ENCODE data around the gene BEAN1.

Gene BEAN1

DNA sequence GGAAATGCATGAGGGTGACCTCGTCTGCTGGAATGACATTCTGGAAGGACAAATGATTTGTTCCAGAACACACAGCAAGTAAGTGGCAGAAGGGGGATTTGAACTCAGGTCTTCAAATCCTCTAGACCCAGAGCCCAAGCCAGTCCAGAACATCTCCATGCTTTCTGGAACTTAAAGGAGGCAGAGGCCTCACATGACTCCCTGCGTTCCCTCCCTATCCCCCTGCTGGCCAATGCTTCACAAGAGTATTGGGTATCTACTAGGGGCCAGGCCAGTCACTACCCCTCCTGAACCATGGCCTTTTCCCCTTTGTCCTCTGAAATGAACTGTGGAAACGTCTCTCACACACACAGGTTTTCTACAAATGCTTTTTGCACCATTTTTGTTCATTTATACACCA, 7.6 kb upstream of the BEAN1 start:
- no peak for DNase-seq (ENCODE audit: low read depth in 2 of 2)

DNA sequence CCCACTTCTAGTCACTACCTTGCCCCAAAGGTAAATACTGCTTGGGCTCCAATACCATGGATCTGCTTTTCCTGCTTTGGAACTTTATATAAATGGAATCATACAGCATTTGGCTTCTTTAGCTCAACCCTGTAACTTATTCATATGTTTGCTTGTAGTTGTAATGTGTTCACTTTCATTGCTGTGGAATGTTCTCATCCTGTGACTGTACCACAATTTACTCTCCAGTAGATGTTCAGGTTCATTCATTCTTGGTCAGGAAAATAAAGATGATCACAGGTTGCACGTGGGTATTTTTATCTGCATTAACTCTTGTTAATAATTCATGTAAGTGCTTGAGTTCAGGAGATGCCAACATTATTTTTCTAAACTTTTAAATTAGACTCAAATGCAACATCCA, 6.7 kb upstream of the BEAN1 start:
- DNase-seq (ENCODE audit: low read depth in 2 of 2), result no peak

DNA sequence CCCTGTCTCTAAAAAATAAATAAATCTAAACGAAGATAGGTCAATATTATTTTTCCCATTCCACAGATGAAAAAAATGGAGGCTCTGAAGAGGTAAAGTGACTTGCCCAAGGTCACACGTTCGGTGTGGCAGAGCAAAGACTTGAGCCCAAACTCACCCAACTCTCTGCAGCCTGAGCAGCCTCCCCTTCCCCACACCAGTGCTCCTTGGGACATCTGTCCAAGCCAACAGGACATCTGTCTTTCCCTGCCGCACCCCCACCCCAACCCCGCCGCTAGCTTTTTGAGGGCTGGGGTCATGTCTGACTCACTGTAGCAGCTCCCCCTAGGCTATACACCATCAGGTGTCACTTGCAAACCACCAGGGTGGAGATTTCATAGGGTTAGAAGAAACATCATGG, 5.2 kb upstream of the BEAN1 start:
- no peak for DNase-seq (ENCODE audit: low read depth in 2 of 2)

DNA sequence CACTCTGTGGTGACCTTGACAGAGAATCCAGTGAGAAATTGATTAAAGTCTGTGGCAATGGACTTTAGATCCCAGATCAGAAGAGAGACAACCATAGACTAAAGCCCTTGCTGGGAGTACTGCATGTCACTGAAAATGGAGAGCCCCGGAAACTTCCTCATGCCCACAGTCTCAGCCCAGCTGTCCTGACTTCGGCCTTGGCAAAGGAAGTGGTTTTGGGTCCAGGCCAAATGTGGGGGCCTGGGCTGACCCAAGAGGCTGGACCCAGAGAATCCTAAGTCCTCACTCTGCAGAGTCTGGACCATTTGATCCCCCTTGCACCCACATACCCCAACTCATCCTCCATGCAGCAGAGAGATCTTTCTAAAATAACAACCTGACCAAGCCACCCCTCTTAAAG, 4.7 kb upstream of the BEAN1 start:
- DNase-seq (ENCODE audit: low read depth in 2 of 2), result no peak

DNA sequence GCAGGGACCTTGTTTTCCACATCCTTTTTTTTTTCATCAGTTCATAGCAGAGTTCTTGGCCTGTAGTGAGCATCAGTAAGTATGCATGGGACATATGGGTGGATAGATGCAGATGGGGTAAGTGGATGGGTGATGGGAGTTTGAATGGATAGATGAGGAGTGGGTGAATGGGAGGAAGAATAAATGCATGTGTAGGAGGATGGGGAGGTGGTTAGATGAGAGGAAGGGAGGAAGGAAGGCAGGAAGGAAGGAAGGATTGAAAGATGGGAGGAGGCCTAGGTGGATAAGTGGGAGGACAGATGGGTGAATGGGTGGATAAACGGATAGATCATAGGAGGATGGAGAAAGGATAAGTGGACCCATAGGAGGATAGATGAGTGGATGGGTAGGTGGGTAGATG, 3.9 kb upstream of the BEAN1 start:
- DNase-seq (ENCODE audit: low read depth in 2 of 2), result no peak

DNA sequence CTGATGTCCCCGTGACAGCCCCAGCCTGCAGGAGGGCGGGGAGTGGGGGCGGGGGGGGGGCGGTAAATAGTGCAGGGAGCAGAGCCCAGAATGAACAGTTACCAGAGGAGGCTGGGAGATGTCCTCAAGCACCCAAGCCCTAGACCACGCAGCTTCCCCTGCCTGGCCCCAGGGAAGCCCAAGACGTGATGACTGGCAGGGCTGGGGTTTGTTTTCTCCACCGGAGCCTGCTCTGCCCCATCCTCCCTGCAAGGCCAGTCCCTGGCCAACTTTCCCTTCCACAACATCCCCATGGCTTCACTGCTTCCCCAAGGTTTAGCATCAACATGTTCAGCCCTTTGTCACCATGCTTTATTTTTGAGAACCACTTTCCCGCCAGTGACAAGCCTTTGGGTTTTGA, 1.4 kb upstream of the BEAN1 start:
- no peak for DNase-seq (ENCODE audit: low read depth in 2 of 2)

DNA sequence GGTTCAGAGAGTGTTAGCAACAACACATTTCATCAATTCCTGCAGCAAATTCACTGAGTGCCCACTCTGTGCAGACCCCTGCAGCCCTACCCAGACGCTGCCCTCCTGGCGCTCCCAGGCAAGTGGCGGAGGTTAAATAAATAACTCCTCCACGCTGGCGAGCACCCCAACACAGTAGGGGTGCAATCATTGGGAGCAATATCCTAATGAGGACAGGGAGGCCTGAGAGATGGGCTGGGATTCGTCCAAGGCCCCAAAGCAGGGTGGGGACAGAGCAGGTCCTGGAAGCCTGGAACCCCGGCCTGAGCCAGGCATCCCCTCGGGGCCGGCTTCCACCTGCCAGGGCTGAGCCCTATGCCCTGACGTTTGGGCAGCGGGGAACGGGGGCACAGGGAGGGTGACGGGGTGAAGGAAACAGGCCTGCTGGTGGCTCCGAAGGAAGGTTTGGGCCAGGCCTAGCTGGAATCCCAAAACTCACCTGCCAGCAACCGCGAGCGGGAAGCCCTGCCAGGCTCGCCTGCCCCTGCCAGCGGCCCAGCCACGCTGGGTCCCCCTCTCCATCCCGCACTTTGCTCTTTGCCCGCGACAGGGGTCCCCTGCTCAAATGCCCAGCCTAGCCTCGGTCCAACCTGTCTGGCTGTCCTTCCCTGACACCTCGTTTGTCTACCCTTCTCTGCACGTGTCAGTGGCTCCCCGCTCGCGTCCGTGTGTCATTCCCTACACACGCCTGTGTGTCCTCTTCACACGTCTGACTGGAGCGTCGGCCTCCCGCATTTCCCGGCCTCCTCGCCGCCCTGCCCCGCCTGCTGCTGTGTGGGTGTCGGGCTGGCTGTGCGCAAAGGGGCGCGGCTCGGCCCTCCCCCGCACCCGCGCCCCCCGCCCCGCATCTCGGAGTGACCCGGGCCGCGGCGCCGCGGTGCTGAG, 721 bp upstream of the BEAN1 start:
- no peak for DNase-seq (ENCODE audit: low read depth in 2 of 2)

DNA sequence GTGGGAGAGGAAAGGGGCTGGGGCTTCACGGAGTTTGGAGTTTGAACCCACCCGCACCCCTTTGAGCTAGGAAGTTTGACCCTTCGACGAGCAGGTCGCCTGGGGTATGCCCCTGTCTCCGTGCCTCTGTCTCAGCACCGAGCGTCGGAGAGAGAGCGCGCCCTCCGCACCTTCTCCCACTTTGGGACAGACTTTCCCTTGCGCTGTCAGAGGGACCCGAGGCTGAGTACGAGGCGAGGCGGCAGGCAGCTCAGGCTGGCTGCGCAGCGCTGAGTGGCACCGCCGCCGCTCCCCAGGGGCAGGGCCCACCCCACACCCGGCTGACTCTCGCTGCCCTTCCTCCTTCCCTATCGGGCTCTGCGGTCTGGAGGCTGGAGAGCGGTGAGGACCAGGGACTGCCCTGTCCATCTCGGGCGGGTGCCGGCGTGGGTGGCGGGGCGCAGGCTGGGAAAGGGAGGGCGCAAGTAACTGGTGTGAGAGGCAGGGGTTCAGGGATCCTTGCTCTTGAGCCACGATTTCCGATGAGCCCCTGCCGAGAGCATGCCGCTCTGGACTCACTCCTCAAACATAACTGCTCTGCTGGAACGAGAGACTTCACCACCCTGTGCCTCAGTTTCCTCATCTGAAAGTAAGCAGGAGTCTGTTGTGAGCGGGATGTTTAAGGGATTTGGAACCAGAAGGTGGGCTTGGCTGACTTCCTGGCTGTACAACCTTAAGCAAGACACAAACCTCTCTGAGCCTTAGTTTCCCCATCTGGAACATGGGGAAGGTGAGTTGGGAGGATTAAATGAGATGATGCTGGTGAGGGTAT, 981 bp downstream of the BEAN1 start:
- no peak for DNase-seq (ENCODE audit: low read depth in 2 of 2)

DNA sequence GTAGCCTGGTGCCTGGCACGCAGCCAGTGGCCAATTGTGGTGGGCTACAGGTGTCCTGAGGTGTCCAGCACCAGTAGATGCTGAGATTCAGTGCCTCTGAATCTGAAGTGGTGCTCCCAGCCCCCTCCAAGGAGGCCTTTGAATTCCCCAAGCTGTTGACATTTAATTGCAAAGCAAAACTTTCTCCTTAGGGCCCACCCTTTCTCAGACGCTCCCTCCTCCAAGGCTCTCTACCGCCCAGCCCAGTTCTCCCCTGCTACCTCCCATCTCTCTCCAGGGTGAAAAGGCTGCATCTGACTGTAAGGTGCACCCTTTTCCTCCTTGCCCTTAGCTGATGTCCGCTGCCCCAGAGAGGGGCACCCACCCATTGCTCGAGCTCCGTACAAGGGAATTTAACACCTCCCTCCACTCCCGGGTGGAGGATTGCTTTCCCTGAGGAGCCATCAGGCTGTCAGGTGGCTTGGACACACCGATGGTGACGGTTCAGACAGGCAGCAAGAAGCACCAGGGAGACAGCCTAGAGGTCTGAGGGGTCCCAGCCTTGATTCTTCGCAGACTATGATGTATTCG, 1.7 kb downstream of the BEAN1 start:
- no peak for DNase-seq (ENCODE audit: low read depth in 2 of 2)

DNA sequence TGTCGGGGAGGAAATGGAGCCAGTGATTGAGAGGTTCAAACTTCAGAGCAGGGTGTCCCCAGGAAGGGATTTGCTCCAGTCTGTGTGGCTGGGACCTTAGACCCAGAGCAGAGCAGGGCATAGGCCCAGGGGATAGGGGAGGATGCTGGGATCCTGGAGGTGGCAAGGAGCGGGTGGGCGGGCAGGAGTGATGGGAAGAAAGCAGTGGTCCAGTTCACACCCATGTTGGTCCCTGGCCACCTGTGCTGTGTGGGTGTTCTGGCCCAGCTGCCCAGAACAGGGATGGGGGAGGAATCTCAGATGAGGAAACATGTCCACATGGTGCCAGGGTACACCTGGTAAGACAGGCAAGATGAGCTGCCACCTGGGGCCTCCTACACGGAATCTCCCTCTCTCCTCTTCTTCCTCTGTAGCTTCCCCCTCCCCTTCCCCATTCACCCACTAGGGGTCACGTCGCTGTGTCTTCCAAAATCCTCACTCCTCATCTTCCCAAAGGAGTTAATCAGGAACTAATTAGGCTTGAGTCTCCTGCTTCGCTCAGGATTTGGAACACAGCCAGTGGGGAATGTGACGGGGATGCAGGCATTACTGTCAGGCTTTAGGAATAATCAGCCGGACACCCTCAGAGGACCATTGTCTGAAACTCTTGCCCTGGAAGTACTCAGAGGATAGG, 2.3 kb downstream of the BEAN1 start:
- DNase-seq (ENCODE audit: low read depth in 2 of 2), result no peak

DNA sequence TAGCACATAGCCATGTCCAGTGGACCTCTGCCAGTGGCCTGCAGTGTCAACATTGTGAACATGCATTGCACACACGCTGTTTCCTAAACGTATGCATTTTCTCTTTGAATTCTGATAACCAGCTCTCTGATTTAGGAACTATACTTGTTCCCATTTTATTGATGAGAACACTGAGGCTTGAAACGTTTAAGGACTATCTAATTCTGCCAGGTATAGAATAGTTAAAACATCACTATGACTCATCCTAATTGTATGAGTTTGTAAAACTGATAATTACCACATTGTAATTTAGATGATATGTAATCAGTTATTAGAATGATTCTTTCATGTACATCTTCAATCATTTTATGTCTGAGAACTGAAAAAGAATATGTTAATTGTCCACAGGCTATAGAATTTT, 3.1 kb downstream of the BEAN1 start:
- no peak for DNase-seq (ENCODE audit: low read depth in 2 of 2)

DNA sequence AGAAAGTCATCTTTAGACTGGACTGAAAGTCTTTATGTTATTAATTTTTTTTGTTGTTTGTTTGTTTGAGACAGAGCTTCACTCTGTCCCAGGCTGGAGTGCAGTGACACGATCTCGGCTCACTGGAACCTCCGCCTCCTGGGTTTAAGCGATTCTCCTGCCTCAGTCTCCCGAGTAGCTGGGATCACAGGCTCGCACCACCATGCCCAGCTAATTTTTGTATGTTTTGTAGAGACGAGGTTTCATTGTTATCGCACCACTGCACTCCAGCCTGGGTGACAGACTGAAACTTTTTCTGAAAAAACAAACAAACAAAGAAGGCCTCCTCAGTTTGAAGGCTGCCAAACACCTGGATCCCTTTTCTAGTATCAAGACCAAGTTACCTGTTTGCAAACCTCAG, 4.7 kb downstream of the BEAN1 start:
- DNase-seq (ENCODE audit: low read depth in 2 of 2), result no peak

DNA sequence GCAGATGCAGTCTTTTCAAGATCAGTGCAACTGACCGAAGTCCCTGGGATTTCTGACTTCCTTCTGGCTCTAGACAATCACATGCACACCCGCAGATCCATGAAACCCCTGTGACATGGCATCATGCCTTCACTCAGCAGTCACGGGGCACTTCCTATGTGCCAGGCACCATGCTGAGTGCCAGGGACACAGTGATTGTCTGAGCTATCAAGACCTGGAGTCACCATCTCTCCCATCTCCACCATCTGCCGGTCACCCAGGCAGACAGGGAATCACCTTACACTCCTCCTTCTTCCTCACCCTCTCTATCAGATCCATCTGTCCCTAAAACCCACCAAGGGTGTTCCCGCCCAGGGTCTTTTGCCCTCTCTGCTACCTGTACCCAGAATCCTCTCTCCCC, 5.3 kb downstream of the BEAN1 start:
- DNase-seq (ENCODE audit: low read depth in 2 of 2), result no peak

DNA sequence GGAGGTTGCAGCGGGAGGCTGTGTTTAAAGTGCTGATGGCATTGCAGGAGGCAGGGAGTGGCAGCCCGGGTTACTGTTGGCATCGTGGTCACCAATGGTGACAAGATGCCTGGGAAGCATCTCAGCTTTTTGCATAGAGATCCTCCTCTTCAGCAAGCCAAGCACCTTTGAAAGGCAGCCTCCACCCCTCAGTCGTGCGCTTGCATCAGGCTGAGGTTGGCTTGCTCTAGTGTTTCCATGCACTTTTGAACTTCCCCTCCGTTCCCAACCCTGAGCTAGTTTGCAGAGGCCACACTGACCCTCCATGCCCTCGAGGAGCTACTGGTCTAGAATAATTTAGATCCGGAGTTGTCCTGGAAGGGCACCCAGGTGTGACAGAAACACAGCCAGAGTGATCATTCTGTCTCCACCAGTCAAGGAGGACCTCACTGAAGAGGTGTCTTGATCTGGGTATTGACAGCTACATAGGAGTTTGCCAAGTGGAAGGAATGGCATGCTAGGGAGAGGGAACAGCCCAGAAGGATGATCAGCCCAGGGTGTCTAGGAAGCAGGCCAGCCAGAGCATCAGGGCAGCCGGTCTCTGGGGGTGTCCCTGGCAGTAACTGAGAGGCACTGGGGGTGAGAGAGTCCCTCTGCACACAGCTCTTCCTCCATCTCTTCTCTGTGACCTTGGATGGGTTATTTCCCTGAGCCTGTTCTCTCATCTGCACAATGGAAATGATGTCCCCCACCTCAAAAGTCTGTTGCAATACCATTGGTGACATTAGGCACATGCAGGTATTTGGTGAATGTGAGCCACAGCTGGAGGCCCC, 7.7 kb downstream of the BEAN1 start:
- no peak for DNase-seq (ENCODE audit: low read depth in 2 of 2)

DNA sequence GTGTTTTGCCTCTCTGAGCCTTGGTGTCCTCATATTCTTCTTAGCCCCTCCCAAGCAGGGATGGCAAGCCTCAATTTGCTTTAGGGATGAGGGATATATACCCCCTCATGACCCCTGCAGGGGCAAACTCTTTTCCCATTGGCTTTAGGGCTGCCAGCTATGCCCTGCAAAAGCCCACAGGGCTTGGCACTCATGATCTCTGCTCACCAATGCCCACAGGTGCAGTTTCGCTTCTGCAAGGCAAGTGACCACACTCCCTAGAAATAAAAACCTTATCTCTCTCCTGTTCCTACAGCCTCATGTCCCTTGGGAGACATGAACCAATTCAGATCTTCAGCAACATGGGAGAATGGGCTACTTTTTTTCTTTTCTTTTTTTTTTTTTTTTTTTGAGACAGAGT, 8.8 kb downstream of the BEAN1 start:
- no peak for DNase-seq (ENCODE audit: low read depth in 2 of 2)

DNA sequence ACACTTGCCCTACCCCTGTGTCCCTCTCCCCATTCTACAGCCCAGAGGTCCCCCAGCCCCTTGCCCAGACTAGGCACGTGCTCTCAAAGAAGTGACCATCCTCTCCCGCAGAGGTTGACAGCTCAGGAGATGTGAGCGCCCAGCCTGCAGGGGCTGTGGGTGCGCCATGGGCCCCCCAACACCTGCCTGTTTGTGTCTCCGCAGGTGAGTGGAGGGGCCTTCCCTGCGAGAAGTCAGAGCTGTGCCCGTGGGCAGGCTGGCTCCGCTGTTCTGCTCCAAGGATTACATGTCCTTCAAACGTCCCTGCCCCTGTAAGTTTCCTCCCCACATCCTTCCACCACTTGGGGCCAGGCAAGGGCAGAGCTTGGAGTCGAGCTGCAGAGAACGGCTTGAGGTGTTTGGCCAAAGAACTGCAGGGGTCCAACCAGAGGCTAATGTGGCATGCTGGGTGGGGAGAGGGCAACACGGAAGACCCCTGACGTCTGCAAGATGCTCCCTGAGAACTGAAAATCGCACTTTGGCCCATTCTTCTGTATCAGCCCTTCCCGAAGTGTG, 10.4 kb downstream of the BEAN1 start:
- DNase-seq (ENCODE audit: low read depth in 2 of 2), result no peak

DNA sequence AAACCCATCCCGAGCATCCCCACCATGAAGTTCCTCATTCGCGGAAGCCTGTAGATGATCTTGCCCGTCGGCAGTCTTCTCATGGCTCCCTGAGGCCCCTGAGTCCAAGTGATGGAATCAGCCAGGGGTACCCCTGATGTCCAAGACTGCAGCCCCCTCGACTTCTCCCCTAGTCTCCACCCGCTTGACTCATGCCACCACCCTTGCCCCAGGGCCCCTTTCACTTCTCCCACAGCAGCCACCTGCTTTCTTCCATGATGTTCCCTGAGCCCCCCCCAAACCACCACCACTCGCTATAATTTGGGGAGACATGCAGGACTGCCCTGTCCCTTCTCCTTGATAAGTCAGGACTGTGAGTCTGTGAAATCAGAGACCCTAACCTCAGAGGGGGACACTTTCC, 11.4 kb downstream of the BEAN1 start:
- no peak for DNase-seq (ENCODE audit: low read depth in 2 of 2)

DNA sequence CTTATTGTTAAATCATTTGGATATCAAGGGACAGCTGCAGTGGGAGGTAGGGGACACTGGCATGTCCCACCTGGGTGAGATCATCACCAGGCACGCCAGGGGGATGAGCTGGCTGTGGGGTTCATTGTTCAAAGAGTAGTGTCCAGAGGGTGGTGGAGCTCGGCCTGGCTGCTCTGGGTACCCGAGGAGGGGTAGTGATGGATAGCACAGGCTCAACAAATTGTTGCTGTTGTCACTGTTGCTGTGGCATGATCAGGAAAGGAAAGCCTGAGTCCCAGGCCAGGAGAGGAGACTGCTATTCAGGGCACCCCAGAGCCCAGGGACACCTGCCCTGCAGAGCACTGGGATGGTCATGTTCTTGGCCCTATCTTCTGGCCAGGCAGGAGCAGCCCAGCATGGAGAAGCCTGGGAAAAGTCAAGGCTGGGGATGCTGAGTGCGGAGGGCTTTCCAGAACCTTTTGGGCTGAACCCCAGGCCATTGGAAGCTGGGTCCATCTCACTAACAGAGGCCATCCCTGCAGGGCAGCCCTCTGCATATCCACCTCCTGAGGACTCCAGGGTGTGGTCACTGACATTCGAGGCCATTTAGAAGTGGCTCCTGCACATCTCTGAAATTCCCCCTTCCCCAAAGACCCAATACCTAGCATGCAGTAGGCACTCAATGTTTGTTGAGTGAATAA, 12.1 kb downstream of the BEAN1 start:
- DNase-seq (ENCODE audit: low read depth in 2 of 2), result no peak

DNA sequence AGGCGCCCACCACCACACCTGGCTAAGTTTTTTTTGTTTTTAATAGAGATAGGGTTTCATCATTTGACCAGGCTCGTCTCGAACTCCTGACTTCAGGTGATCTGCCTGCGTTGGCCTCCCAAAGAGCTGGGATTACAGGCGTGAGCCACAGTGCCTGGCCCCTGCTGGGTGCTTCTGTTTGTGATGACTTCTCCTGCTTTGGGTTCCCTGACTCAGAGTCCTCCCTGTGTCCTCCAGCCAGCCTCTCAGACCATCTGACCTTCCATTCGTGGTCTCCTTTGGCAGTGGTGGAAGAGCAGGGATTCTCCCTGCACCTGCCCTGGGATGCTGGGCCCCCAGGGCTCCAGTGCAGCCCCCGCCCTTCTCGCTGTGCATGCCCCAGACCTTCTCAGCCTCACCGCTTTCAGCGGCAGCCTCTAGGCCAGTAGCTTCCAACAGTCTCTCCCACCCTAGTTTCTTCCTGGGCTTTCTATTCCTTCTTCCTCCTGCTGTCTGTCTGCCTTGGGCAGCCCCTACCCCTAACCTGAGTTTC, 13.2 kb downstream of the BEAN1 start:
- no peak for DNase-seq (ENCODE audit: low read depth in 2 of 2)

DNA sequence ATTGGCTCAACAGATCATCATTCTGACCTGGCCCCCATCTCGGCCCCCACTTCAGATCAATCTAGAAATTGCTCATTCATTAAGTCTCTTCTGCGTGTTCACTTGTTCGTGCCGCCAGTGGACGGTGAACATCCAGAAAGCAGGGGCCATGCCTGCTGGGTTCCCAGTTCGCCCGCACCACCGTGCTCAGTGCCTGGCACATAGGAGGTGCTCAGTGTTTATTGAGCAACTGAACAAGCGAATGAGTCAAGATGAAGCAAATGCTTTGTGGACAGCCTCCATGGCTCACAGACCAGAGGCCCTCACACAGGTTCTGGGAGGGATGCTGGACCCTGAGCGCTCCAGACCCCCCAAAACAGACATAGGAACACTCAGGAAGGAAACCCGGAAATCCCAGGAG, 13.9 kb downstream of the BEAN1 start:
- no peak for DNase-seq (ENCODE audit: low read depth in 2 of 2)
